Measurements from ENCODE around the gene MAML3.

DNA sequence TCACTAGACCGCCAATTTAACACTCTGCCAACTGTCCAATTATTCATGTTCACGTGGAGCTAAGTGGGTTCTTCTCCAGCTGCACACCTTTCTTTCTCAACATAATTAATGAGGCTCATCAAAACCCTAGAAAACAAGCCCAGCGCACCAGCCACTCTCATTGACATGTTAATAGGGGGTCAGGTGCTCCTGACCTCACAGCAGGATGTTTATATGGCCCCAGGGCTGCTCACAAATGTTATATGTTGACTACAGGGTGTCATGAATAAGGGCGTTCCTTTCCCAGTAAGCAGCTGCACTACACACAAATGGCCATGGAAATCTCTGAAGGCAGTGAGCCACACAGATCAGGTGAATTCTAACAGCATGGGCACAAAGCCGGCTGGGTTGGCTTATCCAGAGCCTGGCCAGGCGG lies 278.6 kb downstream of the MAML3 start:
- TF ChIP-seq TAF1 (IDR thresholded peaks at IDR 0.05; ENCODE audit: borderline replicate concordance, insufficient read depth, low read length), result no peak
- TF ChIP-seq POLR2AphosphoS5 (IDR thresholded peaks at IDR 0.05; ENCODE audit: low read depth, low read length), result no peak
- no peak for TF ChIP-seq SIN3A (IDR thresholded peaks at IDR 0.05; ENCODE audit: borderline replicate concordance, insufficient read depth, low read length)
- TF ChIP-seq, protein P1, sequence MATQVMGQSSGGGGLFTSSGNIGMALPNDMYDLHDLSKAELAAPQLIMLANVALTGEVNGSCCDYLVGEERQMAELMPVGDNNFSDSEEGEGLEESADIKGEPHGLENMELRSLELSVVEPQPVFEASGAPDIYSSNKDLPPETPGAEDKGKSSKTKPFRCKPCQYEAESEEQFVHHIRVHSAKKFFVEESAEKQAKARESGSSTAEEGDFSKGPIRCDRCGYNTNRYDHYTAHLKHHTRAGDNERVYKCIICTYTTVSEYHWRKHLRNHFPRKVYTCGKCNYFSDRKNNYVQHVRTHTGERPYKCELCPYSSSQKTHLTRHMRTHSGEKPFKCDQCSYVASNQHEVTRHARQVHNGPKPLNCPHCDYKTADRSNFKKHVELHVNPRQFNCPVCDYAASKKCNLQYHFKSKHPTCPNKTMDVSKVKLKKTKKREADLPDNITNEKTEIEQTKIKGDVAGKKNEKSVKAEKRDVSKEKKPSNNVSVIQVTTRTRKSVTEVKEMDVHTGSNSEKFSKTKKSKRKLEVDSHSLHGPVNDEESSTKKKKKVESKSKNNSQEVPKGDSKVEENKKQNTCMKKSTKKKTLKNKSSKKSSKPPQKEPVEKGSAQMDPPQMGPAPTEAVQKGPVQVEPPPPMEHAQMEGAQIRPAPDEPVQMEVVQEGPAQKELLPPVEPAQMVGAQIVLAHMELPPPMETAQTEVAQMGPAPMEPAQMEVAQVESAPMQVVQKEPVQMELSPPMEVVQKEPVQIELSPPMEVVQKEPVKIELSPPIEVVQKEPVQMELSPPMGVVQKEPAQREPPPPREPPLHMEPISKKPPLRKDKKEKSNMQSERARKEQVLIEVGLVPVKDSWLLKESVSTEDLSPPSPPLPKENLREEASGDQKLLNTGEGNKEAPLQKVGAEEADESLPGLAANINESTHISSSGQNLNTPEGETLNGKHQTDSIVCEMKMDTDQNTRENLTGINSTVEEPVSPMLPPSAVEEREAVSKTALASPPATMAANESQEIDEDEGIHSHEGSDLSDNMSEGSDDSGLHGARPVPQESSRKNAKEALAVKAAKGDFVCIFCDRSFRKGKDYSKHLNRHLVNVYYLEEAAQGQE (IDR thresholded peaks at IDR 0.05; ENCODE audit: insufficient read depth in 1 of 2, low read depth in 2 of 2, low read length in 2 of 2), result no peak
- no peak for TF ChIP-seq FOXP2 (optimal IDR thresholded peaks at IDR 0.05; ENCODE audit: borderline replicate concordance, extremely low read depth, extremely low read length, insufficient read depth)
